Mesodermal cell (in vitro differentiated cells): Measurements from ENCODE around the gene TEN1.

ENCODE experiments used
- H3K27ac ChIP-seq: 2 replicates; pipeline ENCODE4 v1.7.0; 2013; ENCODE audit warnings: mild to moderate bottlenecking, low read depth, low read length, moderate library complexity; ENCODE audit not compliant: severe bottlenecking
- H3K36me3 ChIP-seq: 2 replicates; pipeline ENCODE4 v1.7.1; 2013; ENCODE audit warnings: mild to moderate bottlenecking, low read length, moderate library complexity; ENCODE audit not compliant: control insufficient read depth, insufficient read depth
- H3K4me1 ChIP-seq: one replicate; pipeline ENCODE4 v1.7.1; 2013; ENCODE audit warnings: mild to moderate bottlenecking, low read length; ENCODE audit not compliant: insufficient read depth, control insufficient read depth, poor library complexity, severe bottlenecking
- H3K4me3 ChIP-seq: 2 replicates; pipeline ENCODE4 v1.7.0; 2013; ENCODE audit warnings: low read length, control low read depth, mild to moderate bottlenecking; ENCODE audit not compliant: insufficient read depth, poor library complexity, severe bottlenecking; ENCODE audit errors: extremely low read depth
- H3K9me3 ChIP-seq: 2 replicates; pipeline ENCODE4 v1.7.1; 2013; ENCODE audit warnings: mild to moderate bottlenecking, low read length, moderate library complexity; ENCODE audit not compliant: control insufficient read depth
- WGBS, 2 experiments: methylation state at CpG; one replicate each; pipeline ENCODE4 v1.1.5; 2013; ENCODE audit warnings: missing lambda C conversion rate in 2 of 2; ENCODE audit not compliant: insufficient coverage in 2 of 2; 5-methylcytosine and 5-hydroxymethylcytosine counted together

Gene TEN1

DNA sequence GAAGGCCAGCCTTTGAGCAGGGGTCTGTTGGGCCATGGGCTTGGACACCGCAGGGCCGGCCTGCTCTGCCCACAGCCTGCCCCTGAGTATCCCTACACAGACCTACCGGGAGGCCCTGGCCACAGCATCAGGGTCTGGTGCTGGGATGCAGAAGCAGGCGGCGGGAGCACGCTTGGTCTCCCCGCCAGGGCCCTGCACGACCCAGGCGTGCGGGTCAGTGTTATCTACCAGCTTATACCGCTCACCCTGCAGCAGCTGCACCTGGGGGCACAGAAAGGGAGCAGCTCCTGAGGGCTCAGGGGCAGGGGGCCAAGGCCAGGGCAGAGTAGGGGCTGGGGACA lies 39.3 kb downstream of the TEN1 start:
- H3K9me3 ChIP-seq, result no peaks in the 10 kb centered on the region
- WGBS, 2 experiments, result 90 to 98% methylated on average over 6 to 9 of the region's 11 CpGs
- H3K27ac ChIP-seq, result no peak overlapping the region
- H3K4me3 ChIP-seq, result no peak overlapping the region
- H3K36me3 ChIP-seq, result no peaks in the 10 kb centered on the region
- H3K4me1 ChIP-seq, result peaks cover 8% of the 10 kb centered on the region

DNA sequence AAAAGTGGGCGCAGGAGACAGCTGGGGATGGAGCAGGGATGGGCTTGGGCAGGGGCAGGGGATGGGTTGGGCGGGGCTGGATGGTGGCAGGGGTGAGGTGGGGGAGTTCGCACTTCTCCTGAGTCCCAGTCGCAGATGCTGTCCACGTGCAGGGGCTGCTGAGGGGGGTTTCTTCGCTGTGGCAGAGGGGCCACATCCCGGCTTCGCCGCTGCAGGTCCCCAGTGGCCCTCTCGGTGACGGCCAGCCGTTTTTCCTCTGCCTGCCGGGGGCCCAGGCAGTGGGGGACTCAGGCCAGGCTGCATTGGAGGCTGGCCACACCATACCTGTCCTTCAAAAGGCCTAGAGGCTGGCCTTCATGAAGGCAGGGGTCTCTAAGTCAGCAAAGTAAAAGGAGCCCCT lies 39.8 kb downstream of the TEN1 start:
- H3K4me3 ChIP-seq, result no peak overlapping the region
- no peak overlapping the region for H3K27ac ChIP-seq
- peaks cover 3% of the 10 kb centered on the region for H3K4me1 ChIP-seq
- no peaks in the 10 kb centered on the region for H3K9me3 ChIP-seq
- no peaks in the 10 kb centered on the region for H3K36me3 ChIP-seq
- WGBS, 2 experiments, result 84 to 93% methylated on average over 9 to 12 of the region's 13 CpGs

DNA sequence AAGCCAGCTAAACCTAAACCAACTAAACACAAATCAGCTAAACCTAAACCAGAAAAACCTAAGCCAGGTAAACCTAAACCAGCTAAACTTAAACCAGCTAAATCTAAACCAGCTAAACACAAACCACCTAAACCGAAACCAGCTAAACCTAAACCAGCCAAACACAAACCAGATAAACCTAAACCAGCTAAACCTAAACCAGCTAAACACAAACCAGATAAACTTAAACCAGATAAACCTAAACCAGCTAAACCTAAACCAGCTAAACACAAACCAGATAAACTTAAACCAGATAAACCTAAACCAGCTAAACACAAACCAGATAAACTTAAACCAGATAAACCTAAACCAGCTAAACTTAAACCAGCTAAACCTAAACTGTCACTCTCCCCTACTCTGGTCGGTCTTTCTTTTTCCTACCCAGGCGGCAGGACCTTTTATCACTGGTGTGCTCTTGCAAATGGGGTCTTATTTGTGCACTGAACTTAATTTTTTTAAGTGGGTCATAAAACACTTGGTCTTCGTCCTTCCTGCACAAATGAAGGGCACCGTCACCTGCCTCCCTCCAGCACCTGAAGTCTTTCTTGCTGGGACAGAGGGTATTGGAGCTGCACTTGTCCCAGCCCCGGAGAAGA lies 40.9 kb downstream of the TEN1 start:
- Histone ChIP-seq H3K36me3 (no peaks in the 10 kb centered on the region), H3K4me1 (no peaks in the 10 kb centered on the region), H3K9me3 (no peaks in the 10 kb centered on the region), H3K4me3 (no peak overlapping the region), H3K27ac (no peak overlapping the region)
- 96 to 98% methylated on average over 3 to 6 of the region's 6 CpGs for WGBS, 2 experiments

DNA sequence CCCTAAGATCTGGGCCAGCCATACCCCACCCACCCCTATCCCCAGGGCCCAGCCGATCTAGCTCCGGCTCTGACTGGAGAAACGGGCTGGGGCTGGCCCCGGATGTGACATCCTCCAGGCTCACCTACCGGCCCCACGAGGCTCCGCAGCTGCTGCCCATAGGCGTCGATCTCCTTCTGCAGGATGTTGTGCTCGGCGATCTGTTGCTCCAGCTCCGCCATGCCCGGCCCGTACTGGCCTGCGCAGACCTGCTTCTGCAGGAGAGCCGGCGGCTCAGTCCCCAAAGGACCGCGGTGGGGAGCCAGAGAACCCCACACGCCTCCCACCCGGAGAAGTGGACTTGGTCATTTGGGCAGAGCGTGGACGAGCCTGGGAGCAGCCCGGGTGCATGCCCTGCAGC lies 43.2 kb downstream of the TEN1 start:
- WGBS, 2 experiments, result 90% methylated on average over 23 to 24 of the region's 24 CpGs
- no peaks in the 10 kb centered on the region for H3K9me3 ChIP-seq
- no peak overlapping the region for H3K4me3 ChIP-seq
- no peak overlapping the region for H3K27ac ChIP-seq
- no peaks in the 10 kb centered on the region for H3K36me3 ChIP-seq
- H3K4me1 ChIP-seq, result no peaks in the 10 kb centered on the region

DNA sequence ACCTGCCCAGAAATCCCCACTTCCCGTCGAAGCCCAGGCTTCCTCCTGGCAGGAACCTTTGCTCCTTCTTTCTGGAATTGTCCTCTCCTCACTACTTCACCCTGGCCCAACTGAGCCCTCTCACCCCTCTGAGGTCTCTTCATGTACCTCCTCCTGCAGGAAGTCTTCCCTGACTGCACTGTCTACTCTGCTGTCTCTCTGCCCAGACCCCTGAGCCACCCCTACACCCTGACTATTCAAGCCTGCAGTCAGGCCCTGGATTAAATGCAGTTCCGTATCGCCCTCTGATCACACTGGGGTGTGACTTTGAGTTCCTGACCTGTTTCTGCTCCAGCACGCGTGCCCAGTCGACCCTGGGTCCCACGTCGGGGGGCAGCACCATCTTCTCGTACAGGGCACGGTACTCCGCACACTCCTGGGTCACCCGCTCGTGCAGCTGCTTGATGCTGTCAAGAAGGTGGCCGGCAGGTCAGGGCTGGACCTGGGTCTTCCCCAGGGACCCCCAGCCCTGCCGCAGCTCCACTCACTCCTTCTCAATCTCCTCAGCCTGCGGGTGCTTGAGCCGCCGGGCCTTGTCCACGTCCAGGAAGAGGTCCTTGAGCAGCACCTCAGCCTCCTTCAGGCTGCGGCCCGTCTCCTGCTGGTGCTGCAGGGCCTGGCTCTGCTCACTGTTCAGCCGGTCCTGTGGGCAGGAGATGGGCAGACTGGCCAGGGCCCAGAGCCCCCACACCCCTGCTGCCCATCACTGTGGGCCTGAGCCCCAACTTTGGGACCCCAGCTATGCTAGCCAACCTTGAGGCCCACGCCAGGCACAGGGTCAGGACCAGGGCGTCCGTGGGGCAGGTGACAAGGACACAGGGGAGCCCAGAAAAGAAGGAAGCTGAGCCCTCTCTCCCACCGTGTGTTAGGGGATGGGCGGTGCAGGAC lies 44.2 kb downstream of the TEN1 start:
- H3K36me3 ChIP-seq, result no peaks in the 10 kb centered on the region
- no peaks in the 10 kb centered on the region for H3K4me1 ChIP-seq
- no peak overlapping the region for H3K27ac ChIP-seq
- WGBS, 2 experiments, result 92 to 97% methylated on average over 15 to 26 of the region's 28 CpGs
- no peak overlapping the region for H3K4me3 ChIP-seq
- H3K9me3 ChIP-seq, result no peaks in the 10 kb centered on the region

DNA sequence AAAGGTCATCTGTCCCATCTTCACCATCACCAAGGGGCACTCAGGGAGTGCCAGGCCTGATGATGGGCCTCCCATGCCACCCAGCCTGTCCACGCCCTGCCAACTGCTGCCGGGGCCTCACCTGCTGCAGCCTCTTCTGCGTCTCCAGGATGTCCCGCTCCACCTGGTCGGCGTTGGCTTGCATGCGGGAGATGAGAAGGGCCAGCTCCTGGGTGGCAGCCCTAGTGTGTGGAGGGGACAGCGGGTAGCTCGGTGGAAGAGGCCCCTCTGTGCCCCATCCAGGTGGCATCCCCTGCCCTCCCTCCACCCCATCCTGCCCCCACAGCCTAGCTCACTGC lies 44.8 kb downstream of the TEN1 start:
- Histone ChIP-seq H3K4me3 (no peak overlapping the region), H3K27ac (no peak overlapping the region), H3K9me3 (no peaks in the 10 kb centered on the region), H3K36me3 (no peaks in the 10 kb centered on the region), H3K4me1 (no peaks in the 10 kb centered on the region)
- 95% methylated on average over 3 to 4 of the region's 9 CpGs for WGBS, 2 experiments

DNA sequence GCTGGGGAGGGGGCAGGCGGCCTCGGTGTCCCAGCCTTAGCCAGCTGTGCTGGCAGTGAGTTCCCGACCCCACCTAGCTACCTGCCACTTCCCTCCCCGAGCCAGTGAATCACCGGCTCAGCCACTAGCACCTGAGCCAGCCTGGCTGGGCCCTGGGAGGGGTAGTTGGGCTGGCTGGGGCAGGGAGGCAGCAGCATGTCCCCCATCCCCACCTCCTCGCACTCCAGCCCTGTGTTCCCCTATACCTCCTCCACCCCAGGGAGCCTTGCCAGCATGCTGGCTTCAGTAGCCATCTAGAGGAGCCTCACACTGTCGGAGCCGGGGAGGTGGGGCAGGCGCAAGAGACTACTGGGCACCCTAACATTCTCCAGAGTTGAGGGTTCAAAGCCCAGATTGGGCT lies 45.3 kb downstream of the TEN1 start:
- Histone ChIP-seq H3K4me3 (no peak overlapping the region), H3K36me3 (no peaks in the 10 kb centered on the region), H3K9me3 (no peaks in the 10 kb centered on the region), H3K27ac (no peak overlapping the region), H3K4me1 (no peaks in the 10 kb centered on the region)
- WGBS, 2 experiments, result 92 to 93% methylated on average over 4 to 5 of the region's 9 CpGs

DNA sequence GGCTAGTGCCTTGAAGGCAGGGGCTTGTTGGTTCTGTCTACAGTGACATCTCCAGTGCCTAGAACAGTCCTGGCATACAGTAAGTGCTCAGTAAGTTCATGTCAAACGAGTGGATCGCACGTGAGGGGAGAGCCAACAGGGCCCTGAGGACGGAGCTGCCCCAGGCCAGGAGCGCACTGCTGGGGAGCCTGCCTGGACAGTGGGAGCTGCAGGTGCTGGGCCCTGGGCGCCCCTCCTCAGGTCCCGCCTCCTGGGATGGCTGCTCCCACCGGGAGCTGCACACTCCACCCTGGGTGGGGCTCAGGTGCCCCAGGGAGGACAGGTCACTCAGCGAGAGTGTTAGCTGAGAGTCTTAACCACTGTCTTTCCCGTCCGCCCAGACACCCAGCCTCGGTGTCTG lies 46.3 kb downstream of the TEN1 start:
- WGBS, 2 experiments, result 90 to 94% methylated on average over 11 to 12 of the region's 12 CpGs
- Histone ChIP-seq H3K4me3 (no peak overlapping the region), H3K9me3 (no peaks in the 10 kb centered on the region)

DNA sequence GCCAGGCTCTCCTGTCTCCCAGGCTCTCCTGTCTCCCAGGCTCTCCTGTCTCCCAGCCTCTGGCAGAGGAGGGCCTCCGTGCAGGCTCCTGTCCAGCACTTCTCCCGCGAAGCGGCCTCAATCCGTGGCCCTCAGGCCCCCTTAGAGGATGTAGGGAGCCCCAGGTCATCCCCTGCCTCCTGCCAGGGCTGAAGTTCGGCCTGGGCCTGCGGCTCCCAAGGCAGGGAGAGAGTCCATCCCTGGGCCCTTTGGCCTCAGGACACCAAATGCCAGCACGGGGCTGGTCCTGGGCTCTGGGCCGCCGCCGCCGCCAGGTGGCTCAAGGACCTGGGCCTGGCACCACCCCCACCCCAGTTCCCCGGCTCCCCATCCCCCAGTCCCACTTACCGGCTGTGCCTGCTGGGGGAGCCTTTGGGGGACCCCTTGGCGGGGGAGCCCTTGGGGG lies 47.7 kb downstream of the TEN1 start:
- no peaks in the 10 kb centered on the region for H3K9me3 ChIP-seq
- H3K36me3 ChIP-seq, result no peaks in the 10 kb centered on the region
- H3K27ac ChIP-seq, result no peak overlapping the region
- 87 to 97% methylated on average over 4 to 8 of the region's 15 CpGs for WGBS, 2 experiments
- H3K4me3 ChIP-seq, result no peak overlapping the region
- H3K4me1 ChIP-seq, result no peaks in the 10 kb centered on the region

More for the DNA sequence above, 46.3 kb downstream of the TEN1 start:
- no peaks in the 10 kb centered on the region for H3K36me3 ChIP-seq
- no peaks in the 10 kb centered on the region for H3K4me1 ChIP-seq
- no peak overlapping the region for H3K27ac ChIP-seq

DNA sequence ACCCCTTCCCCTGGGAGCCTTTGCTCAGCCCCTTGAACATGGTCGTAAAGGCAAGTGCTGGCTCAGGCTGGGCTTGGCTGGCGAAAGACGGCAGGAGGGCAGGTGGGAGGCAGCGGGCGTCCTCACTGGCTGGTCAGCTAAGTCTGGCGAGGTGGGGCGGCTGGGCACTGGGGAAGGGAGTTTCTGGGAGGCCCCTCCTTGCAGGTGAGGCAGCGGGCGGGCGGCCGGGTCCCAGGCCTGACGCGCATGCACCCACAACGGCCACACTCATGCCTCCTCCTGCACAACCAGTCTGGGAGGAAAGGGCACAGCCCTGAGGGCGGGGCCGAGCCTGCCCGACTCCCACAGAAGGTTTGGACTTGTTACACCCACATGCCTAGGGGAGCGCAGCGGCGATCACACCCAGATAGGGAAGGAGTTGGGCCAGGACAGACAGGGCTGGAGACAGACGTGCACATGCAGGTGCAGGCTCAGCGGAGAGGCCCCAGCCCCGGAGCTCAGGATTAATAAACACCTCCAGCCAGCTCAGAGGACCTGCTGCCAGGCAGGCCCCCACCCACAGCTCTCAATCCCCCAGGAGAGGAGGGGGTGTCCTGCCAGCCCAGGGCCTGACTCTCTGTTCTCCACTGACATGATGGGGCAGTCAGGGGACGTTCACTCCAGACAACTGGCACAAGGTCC lies 48.3 kb downstream of the TEN1 start, which contains the start of gene EVPL:
EVPL (minus strand) TSS at position 148 of the 681 bp plus-strand sequence; CDS start at position 40, 108 bp downstream.
- WGBS, 2 experiments, result 86 to 93% methylated on average over 16 to 20 of the region's 24 CpGs
- Histone ChIP-seq H3K36me3 (no peaks in the 10 kb centered on the region), H3K4me3 (no peak within 1 kb of the TSS), H3K27ac (no peak within 1 kb of the TSS), H3K4me1 (no peaks in the 10 kb centered on the region), H3K9me3 (no peaks in the 10 kb centered on the region)
